GM18498 (cell line): ENCODE measurements around the gene TANGO6.
"Not testable (repeated sequence)": the region's sequence is repeated elsewhere in the genome, so short reads cannot be mapped to it uniquely, and the experiment has no call there.

Source experiments
- ATAC-seq: cut with Tn5 transposase; IDR thresholded peaks from one replicate; pipeline ENCODE4 v1.9.1; 2021; ENCODE audit warnings: mild to moderate bottlenecking, moderate library complexity; ENCODE audit not compliant: unreplicated experiment

The TANGO6 gene

DNA sequence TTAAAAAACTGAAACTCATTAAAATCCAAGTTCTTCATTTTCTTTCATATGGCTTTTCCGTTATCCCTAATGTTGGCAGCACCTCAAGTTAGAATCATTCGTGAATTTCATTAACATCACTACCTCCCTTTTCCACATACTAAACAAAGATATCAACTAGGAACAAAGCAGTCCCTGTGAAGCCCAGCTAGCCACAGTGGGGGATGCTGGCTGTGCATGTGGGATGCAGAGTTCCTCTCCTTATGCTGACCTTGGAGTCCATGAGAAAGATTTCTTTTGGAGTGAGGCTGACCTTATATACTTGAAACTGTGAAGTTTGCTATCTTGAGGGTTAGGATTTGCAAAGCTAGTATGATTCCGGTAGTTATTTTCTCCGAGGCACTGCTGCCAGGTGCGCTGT, 117.6 kb downstream of the TANGO6 start:
- no peak for ATAC-seq

DNA sequence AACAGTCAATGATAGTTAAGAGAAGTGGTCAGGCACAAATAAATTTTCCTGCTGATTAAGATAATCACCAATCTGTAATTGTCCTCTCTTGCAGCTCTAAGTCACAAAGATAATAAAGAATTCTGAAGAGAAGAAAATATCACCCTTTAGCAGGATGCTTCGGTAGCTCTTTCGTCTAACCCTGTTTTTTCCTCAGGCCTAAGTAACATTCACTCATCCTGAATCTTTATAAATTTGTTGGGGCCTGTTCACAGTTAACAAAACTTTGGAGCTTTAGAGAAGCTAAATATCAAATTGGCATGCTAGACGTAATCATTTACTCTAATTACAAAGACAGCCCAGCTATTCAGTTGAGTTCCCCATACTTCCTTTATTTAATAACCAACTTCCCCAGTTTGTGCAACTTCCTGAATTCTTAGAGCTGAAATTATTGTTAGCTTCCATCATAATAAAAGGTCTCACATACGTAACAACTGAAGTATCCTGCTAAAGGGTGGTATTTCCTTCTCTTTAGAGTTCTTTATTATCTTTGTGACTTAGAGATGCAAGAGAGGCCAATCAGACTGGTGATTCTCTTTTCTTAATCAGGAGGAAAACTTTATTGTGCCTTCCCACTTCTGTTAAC, 118.6 kb downstream of the TANGO6 start:
- ATAC-seq = no peak

GRCh38 chr16:68969338-68969737, 126.0 kb downstream of the TANGO6 start:
- ATAC-seq = no peak

DNA sequence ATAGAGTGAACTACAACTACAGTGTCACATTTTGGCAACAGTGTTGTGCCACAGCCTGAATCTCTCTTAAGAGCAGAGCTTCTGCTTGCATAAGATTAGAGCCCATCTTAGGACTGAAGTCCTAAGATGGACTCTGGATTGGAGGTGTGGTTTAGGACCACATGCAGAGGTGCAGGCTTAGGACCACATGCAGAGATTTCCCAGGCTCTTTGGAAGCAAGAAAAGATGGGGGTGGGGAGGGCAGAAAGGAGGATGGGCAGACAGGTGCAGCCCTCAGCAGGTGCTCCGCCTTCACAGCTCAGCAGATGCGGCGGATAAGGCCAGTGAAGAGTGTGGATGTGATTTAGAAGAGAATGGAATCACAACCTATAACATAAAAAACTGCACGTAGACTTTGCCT, 128.7 kb downstream of the TANGO6 start:
- no peak for ATAC-seq

GRCh38 chr16:68972720-68973119, 129.4 kb downstream of the TANGO6 start:
- ATAC-seq = no peak

- ATAC-seq = no peak
Measured at GRCh38 chr16:68973611-68974120, 130.3 kb downstream of the TANGO6 start.

DNA sequence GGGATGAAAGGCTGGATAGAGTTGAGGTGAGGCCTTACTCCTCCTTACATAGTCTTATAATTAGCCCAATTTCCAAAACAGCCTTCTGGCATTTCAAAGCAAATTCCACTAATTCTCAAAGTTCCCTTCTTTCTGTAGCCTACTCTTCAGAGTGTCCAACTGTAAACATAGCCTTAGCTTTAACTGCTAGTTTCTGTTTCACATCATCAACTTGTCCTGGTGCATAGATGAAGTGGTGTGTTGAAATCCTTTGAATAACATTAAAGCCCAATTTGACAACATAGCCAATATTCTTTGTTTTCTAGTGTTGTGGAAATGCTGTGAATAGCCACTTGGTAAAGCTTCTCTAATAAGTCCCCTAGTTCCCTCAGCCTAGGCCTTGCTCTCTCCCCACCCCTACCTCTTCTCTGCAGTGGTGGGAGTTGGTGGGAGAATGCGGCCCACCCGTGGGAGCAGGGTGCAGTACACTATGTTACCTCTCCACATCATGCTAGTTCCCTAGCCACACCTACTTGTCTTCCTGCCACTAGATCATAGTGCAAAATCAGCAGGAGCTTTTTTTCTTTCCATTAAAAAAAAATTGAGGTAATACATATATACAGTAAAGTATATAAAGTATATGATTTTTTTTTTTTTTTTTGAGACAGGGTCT, 135.1 kb downstream of the TANGO6 start:
- no peak for ATAC-seq

DNA sequence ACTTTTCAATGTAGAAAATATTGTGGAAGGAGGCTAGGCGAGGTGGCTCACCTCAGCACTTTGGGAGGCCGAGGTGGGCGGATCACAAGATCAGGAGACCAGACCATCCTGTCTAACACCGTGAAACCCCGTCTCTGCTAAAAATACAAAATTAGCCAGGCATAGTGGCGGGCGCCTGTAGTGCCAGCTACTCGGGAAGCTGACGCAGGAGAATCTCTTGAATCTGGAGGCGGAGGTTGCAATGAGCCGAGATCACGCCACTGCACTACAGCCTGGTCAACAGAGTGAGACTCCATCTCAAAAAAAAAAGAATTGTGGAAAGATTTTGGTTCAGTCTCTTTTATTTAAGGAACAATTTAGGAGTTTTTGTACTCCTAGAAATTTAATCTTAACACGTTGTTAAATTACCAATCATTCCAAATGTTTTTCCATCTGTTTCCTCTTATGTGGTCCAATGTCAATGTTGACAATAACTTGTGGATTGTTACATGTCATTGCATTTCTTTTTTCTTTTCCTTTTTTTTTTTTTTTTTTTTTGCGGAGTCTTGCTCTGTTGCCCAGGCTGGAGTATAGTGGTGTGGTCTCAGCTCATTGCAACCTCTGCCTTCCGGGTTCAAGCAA, 137.5 kb downstream of the TANGO6 start:
- no peak for ATAC-seq

GRCh38 chr16:68981971-68982370, 138.6 kb downstream of the TANGO6 start:
- no peak for ATAC-seq

DNA sequence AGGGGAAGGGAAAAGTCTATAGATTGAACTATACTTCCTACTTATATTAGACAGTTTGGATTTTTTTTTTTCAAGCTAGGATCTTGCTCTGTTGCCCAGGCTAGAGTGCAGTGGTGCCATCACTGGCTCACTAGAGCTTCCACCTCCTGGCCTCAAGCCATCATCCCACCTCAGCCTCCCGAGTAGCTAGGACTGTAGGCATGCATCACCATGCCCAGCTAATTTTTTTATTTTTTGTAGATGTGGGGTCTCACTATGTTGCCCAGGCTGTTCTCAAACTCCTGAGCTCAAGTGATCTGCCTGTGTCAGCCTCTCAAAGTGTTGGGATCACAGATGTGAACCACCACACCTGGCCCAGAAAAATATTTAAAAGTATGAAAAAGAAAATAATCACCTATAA, 141.1 kb downstream of the TANGO6 start:
- ATAC-seq = no peak

DNA sequence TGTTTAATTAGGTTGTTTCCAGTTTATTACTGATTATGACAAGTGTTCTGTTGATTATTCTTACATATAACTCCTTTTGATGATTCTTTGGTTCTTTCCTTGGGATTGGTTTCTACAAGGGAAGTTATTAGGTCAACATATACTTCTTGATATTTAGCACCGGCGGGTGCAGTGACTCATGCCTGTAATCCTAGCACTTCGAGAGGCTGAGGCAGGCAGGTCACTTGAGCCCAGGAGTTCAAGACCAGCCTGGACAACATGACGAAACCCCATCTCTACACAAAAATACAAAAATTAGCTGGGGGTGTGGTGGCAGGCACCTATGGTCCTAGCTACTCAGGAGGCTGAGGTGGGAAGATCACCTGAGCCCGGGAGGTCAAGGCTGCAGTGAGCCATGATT, 141.9 kb downstream of the TANGO6 start:
- no peak for ATAC-seq

GRCh38 chr16:68985855-68986254, 142.5 kb downstream of the TANGO6 start:
- no peak for ATAC-seq

DNA sequence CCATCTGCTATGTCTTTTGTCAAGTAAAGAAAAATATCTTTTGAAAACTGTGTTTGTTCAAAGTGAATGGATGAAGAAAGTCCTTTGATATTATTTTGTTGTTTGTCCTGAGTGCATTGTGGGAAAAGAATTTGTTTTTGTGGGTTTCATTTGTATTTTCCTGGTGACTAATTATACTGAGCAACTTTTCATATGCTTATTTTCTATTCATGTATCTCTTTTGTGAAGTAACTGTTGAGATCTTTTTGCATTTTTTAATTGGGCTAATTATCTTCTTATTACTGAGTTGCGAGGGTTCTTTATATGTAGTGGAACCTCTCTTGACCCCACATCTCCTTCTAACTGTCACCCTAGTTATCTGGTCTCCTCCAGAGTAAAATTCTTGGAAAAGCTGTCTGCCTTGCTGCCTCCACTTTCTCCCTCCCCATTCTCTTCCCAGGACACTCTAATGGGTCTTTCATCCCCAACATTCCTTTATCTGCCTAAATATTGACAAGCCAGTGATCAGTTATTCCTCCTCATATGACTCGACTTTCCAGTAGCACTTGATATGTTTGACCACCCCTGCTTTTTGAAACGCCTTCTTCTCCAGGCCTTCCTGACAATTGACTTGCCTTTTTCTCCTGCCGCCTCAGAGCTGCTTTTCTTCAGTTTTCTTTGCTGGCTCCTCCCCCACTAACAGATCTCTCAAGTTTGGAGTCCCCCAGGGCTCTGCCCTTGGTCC, 144.6 kb downstream of the TANGO6 start:
- ATAC-seq = no peak

GRCh38 chr16:68990172-68990845, 147.0 kb downstream of the TANGO6 start:
- not testable (repeated sequence) for ATAC-seq

DNA sequence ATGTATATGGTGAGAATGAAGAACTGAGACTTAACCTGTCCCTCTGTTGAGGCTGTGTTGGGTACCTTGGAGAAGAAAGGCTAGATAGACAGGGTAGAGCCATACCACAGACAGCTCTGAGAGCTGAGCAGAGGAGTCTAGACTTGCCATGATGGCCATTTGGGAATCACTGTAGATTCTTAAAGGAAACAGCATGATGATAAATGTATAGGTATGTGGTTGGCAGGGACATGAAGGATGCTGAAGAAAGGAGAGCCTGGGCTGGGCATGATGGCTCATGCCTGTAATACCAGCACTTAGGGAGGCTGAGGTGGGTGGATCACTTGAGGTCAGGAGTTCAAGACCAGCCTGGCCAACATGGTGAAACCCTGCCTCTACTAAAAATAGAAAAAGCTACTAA, 147.7 kb downstream of the TANGO6 start:
- ATAC-seq = no peak

GRCh38 chr16:68992521-68992920, 149.2 kb downstream of the TANGO6 start:
- ATAC-seq = no peak

- no peak for ATAC-seq
Measured at GRCh38 chr16:68993456-68993855, 150.1 kb downstream of the TANGO6 start.

GRCh38 chr16:68993885-68994284, 150.6 kb downstream of the TANGO6 start:
- ATAC-seq = no peak

DNA sequence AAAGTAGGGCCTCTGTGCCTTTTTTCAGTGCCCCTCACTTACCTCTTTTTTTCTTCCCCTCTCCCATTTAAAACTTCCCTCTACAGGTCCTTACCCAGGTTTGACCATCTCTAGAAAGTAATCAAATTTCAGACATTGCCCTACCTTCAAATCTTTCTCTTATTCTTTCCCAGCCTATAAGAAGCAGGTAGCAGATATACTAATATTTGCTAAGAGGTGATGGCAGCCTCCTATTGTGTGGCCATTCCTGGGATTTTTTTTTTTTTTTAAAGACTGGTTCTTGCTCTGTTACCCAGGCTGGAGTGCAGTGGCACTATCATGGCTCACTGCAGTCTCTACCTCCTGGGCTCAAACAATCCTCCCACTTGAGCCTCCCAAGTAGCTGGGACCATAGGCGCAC, 151.0 kb downstream of the TANGO6 start:
- ATAC-seq = no peak

- no peak for ATAC-seq
Measured at GRCh38 chr16:68995011-68995504, 151.7 kb downstream of the TANGO6 start.

GRCh38 chr16:68997564-68997963, 154.2 kb downstream of the TANGO6 start:
- ATAC-seq = no peak
